GM12874 (cell line): Measurements from ENCODE around the gene TBX3.

Source experiments
- CTCF ChIP-seq: IDR thresholded peaks from 2 replicates; pipeline ENCODE4 v1.5.1; 2011; ENCODE audit warnings: low read depth, mild to moderate bottlenecking, control low read depth, low read length, moderate library complexity; ENCODE audit not compliant: insufficient read depth

Gene TBX3

GRCh38 chr12:114672817-114673168 lies 11.2 kb downstream of the TBX3 start:
- no peak for TF ChIP-seq CTCF

- TF ChIP-seq CTCF: no peak
Observed at GRCh38 chr12:114671443-114672411, 12.2 kb downstream of the TBX3 start.

- no peak for TF ChIP-seq CTCF
Observed at GRCh38 chr12:114671066-114671442, 12.9 kb downstream of the TBX3 start.

GRCh38 chr12:114670291-114670980 lies 13.5 kb downstream of the TBX3 start:
- no peak for TF ChIP-seq CTCF

- no peak for TF ChIP-seq CTCF
Observed at GRCh38 chr12:114669401-114670290, 14.3 kb downstream of the TBX3 start.

- TF ChIP-seq CTCF: no peak
Observed at GRCh38 chr12:114668886-114669288, 15.1 kb downstream of the TBX3 start.
